ENCODE measurements around the gene SUMO4.

SUMO4 gene

GRCh38 chr6:149425224-149425623 lies 25.2 kb downstream of the SUMO4 start:
- no peak for DNase-seq (ENCODE audit: low read depth, low spot score)
- in situ Hi-C loops (cut with HindIII; ENCODE audit: low sequenced_read_pairs), result loop anchor here (25.0 kb wide), 1 partner anchor 338 kb away; no protein-coding TSS in a partner anchor
- no peak overlapping the region for H3K4me3 ChIP-seq (ENCODE audit: low read depth, low read length)
- TF ChIP-seq CTCF (IDR thresholded peaks at IDR 0.05; ENCODE audit: low read depth, low read length), result no peak

- in situ Hi-C loops (cut with HindIII; ENCODE audit: low sequenced_read_pairs), result loop anchor here (25.0 kb wide), 1 partner anchor 338 kb away; no protein-coding TSS in a partner anchor
- no peak overlapping the region for H3K4me3 ChIP-seq (ENCODE audit: low read depth, low read length)
- no peak for DNase-seq (ENCODE audit: low read depth, low spot score)
- TF ChIP-seq CTCF (IDR thresholded peaks at IDR 0.05; ENCODE audit: low read depth, low read length), result no peak
Measured at GRCh38 chr6:149425754-149426153, 25.7 kb downstream of the SUMO4 start.

GRCh38 chr6:149428606-149429005 lies 28.5 kb downstream of the SUMO4 start:
- TF ChIP-seq CTCF (IDR thresholded peaks at IDR 0.05; ENCODE audit: low read depth, low read length), result no peak
- in situ Hi-C loops (cut with HindIII; ENCODE audit: low sequenced_read_pairs), result loop anchor here (25.0 kb wide), 1 partner anchor 341 kb away; no protein-coding TSS in a partner anchor
- no peak overlapping the region for H3K4me3 ChIP-seq (ENCODE audit: low read depth, low read length)
- no peak for DNase-seq (ENCODE audit: low read depth, low spot score)

GRCh38 chr6:149429427-149430360 lies 29.6 kb downstream of the SUMO4 start:
- in situ Hi-C loops (cut with HindIII; ENCODE audit: low sequenced_read_pairs), result loop anchor here (25.0 kb wide), 1 partner anchor 342 kb away; no protein-coding TSS in a partner anchor
- no peak for DNase-seq (ENCODE audit: low read depth, low spot score)
- H3K4me3 ChIP-seq (ENCODE audit: low read depth, low read length), result no peak overlapping the region
- TF ChIP-seq CTCF (IDR thresholded peaks at IDR 0.05; ENCODE audit: low read depth, low read length), result no peak

GRCh38 chr6:149431905-149432775 lies 32.1 kb downstream of the SUMO4 start:
- no peak overlapping the region for H3K4me3 ChIP-seq (ENCODE audit: low read depth, low read length)
- in situ Hi-C loops (cut with HindIII; ENCODE audit: low sequenced_read_pairs), result loop anchor here (25.0 kb wide), 1 partner anchor 345 kb away; no protein-coding TSS in a partner anchor
- peak; percentile 77 for DNase-seq (ENCODE audit: low read depth, low spot score)
- TF ChIP-seq CTCF (IDR thresholded peaks at IDR 0.05; ENCODE audit: low read depth, low read length), result peak; percentile 87

GRCh38 chr6:149433405-149433804 lies 33.3 kb downstream of the SUMO4 start:
- in situ Hi-C loops (cut with HindIII; ENCODE audit: low sequenced_read_pairs), result loop anchor here (25.0 kb wide), 1 partner anchor 346 kb away; no protein-coding TSS in a partner anchor
- no peak for TF ChIP-seq CTCF (IDR thresholded peaks at IDR 0.05; ENCODE audit: low read depth, low read length)
- H3K4me3 ChIP-seq (ENCODE audit: low read depth, low read length), result no peak overlapping the region
- DNase-seq (ENCODE audit: low read depth, low spot score), result no peak

Data from astrocyte of the spinal cord (primary cell).